ENCODE results near the gene NTSR1. TPM values are rescaled to one million over a fixed set of nuclear protein-coding genes. Genes with fewer than 3 reads are reported as not detected.

The NTSR1 gene
- total RNA-seq, 2 donors from 2014 or later = 0.74 TPM; not detected in 1

- no peaks in the 10 kb centered on the region for H3K4me1 ChIP-seq (replicated peaks)
- no peak overlapping the region for H3K4me3 ChIP-seq
- H3K27me3 ChIP-seq (replicated peaks; ENCODE audit: insufficient read depth) = peaks cover 3% of the 10 kb centered on the region
- TF ChIP-seq CTCF (IDR thresholded peaks at IDR 0.05) = no peak
- TF ChIP-seq POLR2A (IDR thresholded peaks at IDR 0.05) = no peak
- TF ChIP-seq POLR2AphosphoS5 (IDR thresholded peaks at IDR 0.05) = no peak
- H3K9me3 ChIP-seq = no peaks in the 10 kb centered on the region
- H3K36me3 ChIP-seq = no peaks in the 10 kb centered on the region
- intact Hi-C loops (cut with DNase I) = no loop called here
- DNase-seq (ENCODE audit: low spot score) = no peak
- WGBS = 92% methylated on average over 16 of the region's 16 CpGs
- H3K27ac ChIP-seq = no peak overlapping the region
These were observed 60.9 kb downstream of the NTSR1 start for GRCh38 chr20:62769346-62770071.

- Histone ChIP-seq H3K4me1 (replicated peaks) (no peaks in the 10 kb centered on the region), H3K4me3 (no peak overlapping the region), H3K27ac (no peak overlapping the region), H3K27me3 (replicated peaks; ENCODE audit: insufficient read depth) (peaks cover 4% of the 10 kb centered on the region), H3K36me3 (no peaks in the 10 kb centered on the region), H3K9me3 (no peaks in the 10 kb centered on the region)
- DNase-seq (ENCODE audit: low spot score) = no peak
- TF ChIP-seq POLR2A (IDR thresholded peaks at IDR 0.05) (no peak), POLR2AphosphoS5 (IDR thresholded peaks at IDR 0.05) (no peak), CTCF (IDR thresholded peaks at IDR 0.05) (no peak)
- 95% methylated on average over 19 of the region's 20 CpGs for WGBS
- intact Hi-C loops (cut with DNase I) = no loop called here
These were observed 61.7 kb downstream of the NTSR1 start for GRCh38 chr20:62770111-62770910.

GRCh38 chr20:62770916-62771315, 62.3 kb downstream of the NTSR1 start:
- Histone ChIP-seq H3K36me3 (no peaks in the 10 kb centered on the region), H3K27ac (no peak overlapping the region), H3K27me3 (replicated peaks; ENCODE audit: insufficient read depth) (peaks cover 4% of the 10 kb centered on the region), H3K4me1 (replicated peaks) (no peaks in the 10 kb centered on the region), H3K4me3 (no peak overlapping the region), H3K9me3 (no peaks in the 10 kb centered on the region)
- DNase-seq (ENCODE audit: low spot score) = no peak
- TF ChIP-seq CTCF (IDR thresholded peaks at IDR 0.05) = no peak
- TF ChIP-seq POLR2A (IDR thresholded peaks at IDR 0.05) = no peak
- TF ChIP-seq POLR2AphosphoS5 (IDR thresholded peaks at IDR 0.05) = no peak
- 82% methylated on average over 14 of the region's 14 CpGs for WGBS
- intact Hi-C loops (cut with DNase I) = no loop called here

GRCh38 chr20:62771396-62772102, 62.9 kb downstream of the NTSR1 start:
- Histone ChIP-seq H3K9me3 (no peaks in the 10 kb centered on the region), H3K4me1 (replicated peaks) (no peaks in the 10 kb centered on the region), H3K36me3 (no peaks in the 10 kb centered on the region), H3K27me3 (replicated peaks; ENCODE audit: insufficient read depth) (peaks cover 4% of the 10 kb centered on the region), H3K4me3 (no peak overlapping the region), H3K27ac (no peak overlapping the region)
- no peak for DNase-seq (ENCODE audit: low spot score)
- intact Hi-C loops (cut with DNase I) = no loop called here
- TF ChIP-seq CTCF (IDR thresholded peaks at IDR 0.05) (no peak), POLR2A (IDR thresholded peaks at IDR 0.05) (no peak), POLR2AphosphoS5 (IDR thresholded peaks at IDR 0.05) (no peak)
- 76% methylated on average over 25 of the region's 25 CpGs for WGBS
